Activated naive CD4-positive, alpha-beta T cell treated with Interleukin-2 at 50 U/mL for 16 hours (primary cell): ENCODE data around the gene NDUFS2.
"Not testable (repeated sequence)": the region's sequence is repeated elsewhere in the genome, so short reads cannot be mapped to it uniquely, and the experiment has no call there.

Experiments
- DNase-seq: peaks from one replicate; pipeline ENCODE4 v3.0.0-alpha.2; 2020

The NDUFS2 gene

GRCh38 chr1:161255955-161256520 lies 53.9 kb downstream of the NDUFS2 start:
- DNase-seq, result not testable (repeated sequence)

GRCh38 chr1:161257109-161257508 lies 54.9 kb downstream of the NDUFS2 start:
- not testable (repeated sequence) for DNase-seq

- peak; percentile 42 for DNase-seq
Observed at GRCh38 chr1:161258439-161259344, 56.5 kb downstream of the NDUFS2 start, which contains the start of gene PCP4L1. PCP4L1 (plus strand) TSS chr1:161258745; CDS start chr1:161258975, 230 bp downstream.

- no peak for DNase-seq
Observed at GRCh38 chr1:161259345-161259702, 57.2 kb downstream of the NDUFS2 start.

DNA sequence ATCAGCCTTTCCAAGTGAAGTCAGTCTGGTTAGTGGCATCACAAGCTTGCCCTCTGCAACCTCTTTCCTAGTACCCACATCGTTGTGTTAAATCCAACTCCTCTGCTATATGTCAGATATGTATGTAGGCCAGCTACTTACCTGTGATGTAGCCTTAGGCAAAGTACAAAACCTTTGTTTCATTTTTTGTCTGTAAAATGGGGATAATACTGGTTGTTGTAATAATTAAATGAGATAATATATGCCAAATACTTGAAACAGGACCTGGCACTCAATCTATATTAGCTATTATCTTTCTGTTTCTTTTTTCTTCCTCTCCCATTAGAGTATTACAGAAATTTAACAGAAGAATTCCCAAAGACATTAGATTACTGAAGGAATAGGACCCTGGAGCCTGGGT lies 57.6 kb downstream of the NDUFS2 start:
- DNase-seq, result no peak

- no peak for DNase-seq
Observed at GRCh38 chr1:161260376-161261260, 58.5 kb downstream of the NDUFS2 start.

- no peak for DNase-seq
Observed at GRCh38 chr1:161261261-161262235, 59.4 kb downstream of the NDUFS2 start.
